ENCODE data around the gene MACROD2.

DNA sequence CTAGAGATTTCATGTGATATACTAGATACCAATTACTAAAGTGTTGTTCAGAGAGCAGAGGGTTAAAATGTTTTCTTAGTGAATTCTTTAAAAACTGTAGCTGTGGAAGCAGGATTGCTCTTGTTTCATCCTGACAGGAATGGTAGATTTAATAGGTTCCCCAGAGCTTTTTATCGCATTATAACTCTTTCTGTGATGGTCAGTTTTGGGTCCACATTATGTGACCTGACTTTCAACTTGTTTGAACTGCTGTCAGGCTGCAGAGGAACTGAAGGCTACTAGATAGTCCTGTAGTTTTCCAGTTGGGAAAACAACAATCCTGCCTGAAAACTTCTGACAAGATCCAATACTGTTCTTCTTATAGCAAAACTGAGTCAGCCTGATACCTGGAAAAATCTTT is 671.4 kb downstream of the MACROD2 start:
- TF ChIP-seq, protein P1, sequence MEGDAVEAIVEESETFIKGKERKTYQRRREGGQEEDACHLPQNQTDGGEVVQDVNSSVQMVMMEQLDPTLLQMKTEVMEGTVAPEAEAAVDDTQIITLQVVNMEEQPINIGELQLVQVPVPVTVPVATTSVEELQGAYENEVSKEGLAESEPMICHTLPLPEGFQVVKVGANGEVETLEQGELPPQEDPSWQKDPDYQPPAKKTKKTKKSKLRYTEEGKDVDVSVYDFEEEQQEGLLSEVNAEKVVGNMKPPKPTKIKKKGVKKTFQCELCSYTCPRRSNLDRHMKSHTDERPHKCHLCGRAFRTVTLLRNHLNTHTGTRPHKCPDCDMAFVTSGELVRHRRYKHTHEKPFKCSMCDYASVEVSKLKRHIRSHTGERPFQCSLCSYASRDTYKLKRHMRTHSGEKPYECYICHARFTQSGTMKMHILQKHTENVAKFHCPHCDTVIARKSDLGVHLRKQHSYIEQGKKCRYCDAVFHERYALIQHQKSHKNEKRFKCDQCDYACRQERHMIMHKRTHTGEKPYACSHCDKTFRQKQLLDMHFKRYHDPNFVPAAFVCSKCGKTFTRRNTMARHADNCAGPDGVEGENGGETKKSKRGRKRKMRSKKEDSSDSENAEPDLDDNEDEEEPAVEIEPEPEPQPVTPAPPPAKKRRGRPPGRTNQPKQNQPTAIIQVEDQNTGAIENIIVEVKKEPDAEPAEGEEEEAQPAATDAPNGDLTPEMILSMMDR (IDR thresholded peaks at IDR 0.05): no peak
- no peak for TF ChIP-seq POLR2A (IDR thresholded peaks at IDR 0.05)
